ENCODE measurements around the gene KIRREL3. TPM values are rescaled to one million over a fixed set of nuclear protein-coding genes. Genes with fewer than 3 reads are reported as not detected.

KIRREL3 gene
- total and polyA plus RNA-seq, 2 donors (not counting 3 experiments of a cell fraction or from before 2014, with no cell fraction given): not detected

- intact Hi-C loops (cut with micrococcal nuclease): no loop called here
- no peak overlapping the region for H3K9ac ChIP-seq (replicated peaks; ENCODE audit: extremely low read depth, insufficient read depth, low read length)
- FAIRE-seq (no peak), DNase-seq (ENCODE audit: low read depth, low spot score) (no peak)
- no peak overlapping the region for H3K4me3 ChIP-seq (replicated peaks in 1 of 3; ENCODE audit: insufficient read depth in 1 of 3, low read depth in 1 of 3, low read length in 3 of 3)
- no peaks in the 10 kb centered on the region for H3K79me2 ChIP-seq (ENCODE audit: control insufficient read depth, insufficient read depth, low read length)
- H4K20me1 ChIP-seq (replicated peaks; ENCODE audit: control insufficient read depth, extremely low read depth, insufficient read depth, low read length): no peaks in the 10 kb centered on the region
- TF ChIP-seq POLR2A (IDR thresholded peaks at IDR 0.05; ENCODE audit: low read depth, low read length): no peak
- no peak for TF ChIP-seq MYC (IDR thresholded peaks at IDR 0.05; ENCODE audit: low read depth, low read length)
- no peak for TF ChIP-seq EZH2 (IDR thresholded peaks at IDR 0.05; ENCODE audit: borderline replicate concordance, low read depth, low read length, severe bottlenecking)
- TF ChIP-seq CTCF (IDR thresholded peaks at IDR 0.05; ENCODE audit: extremely low read depth in 1 of 2, insufficient read depth in 1 of 2, low read depth in 1 of 2, low read length in 2 of 2): no peak
- no peak for TF ChIP-seq GATA2 (IDR thresholded peaks at IDR 0.05; ENCODE audit: insufficient read depth, insufficient read length, low read depth, low read length)
- TF ChIP-seq JUN (IDR thresholded peaks at IDR 0.05; ENCODE audit: borderline replicate concordance, insufficient read depth, insufficient read length, low read depth): no peak
- TF ChIP-seq POLR2AphosphoS5 (IDR thresholded peaks at IDR 0.05; ENCODE audit: insufficient read depth, low read depth, low read length): no peak
- TF ChIP-seq FOS (IDR thresholded peaks at IDR 0.05; ENCODE audit: borderline replicate concordance, insufficient read depth, low read length): no peak
- TF ChIP-seq, protein P1, sequence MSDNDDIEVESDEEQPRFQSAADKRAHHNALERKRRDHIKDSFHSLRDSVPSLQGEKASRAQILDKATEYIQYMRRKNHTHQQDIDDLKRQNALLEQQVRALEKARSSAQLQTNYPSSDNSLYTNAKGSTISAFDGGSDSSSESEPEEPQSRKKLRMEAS (IDR thresholded peaks at IDR 0.05; ENCODE audit: insufficient read depth, insufficient read length): no peak
- ChIA-PET POLR2A (no interaction called here), CTCF (no interaction called here)
- H3K27me3 ChIP-seq (ENCODE audit: control insufficient read depth in 2 of 2, insufficient read depth in 2 of 2, low read length in 2 of 2): no peaks in the 10 kb centered on the region
- no peaks in the 10 kb centered on the region for H3K36me3 ChIP-seq (ENCODE audit: control insufficient read depth in 2 of 2, extremely low read depth in 1 of 2, insufficient read depth in 2 of 2, low read length in 2 of 2)
- H3K9me3 ChIP-seq (replicated peaks; ENCODE audit: control insufficient read depth, insufficient read depth, low read length): no peaks in the 10 kb centered on the region
- H3K4me1 ChIP-seq (ENCODE audit: control insufficient read depth, extremely low read depth, insufficient read depth, low read length): no peaks in the 10 kb centered on the region
- H3K27ac ChIP-seq (ENCODE audit: insufficient read depth, low read depth, low read length): no peak overlapping the region
- BruUV-seq (replicated peaks): no TSS peak
- no peaks in the 10 kb centered on the region for H3K9me1 ChIP-seq (replicated peaks; ENCODE audit: control insufficient read depth, extremely low read depth, insufficient read depth, low read length)
- dilution Hi-C loops (cut with MboI; ENCODE audit: extremely low pct_ligation_motif_present, low sequenced_read_pairs): no loop called here
- H2AFZ ChIP-seq (ENCODE audit: low read depth, low read length): no peak overlapping the region
- H3K4me2 ChIP-seq (ENCODE audit: insufficient read depth, low read length): no peak overlapping the region
These were observed 370.1 kb downstream of the KIRREL3 start for GRCh38 chr11:126630488-126630887.

Data from endothelial cell of umbilical vein (primary cell).